Measurements from ENCODE around the gene VIPR2. TPM values are rescaled to one million over a fixed set of nuclear protein-coding genes. Genes with fewer than 3 reads are reported as not detected.
"Not testable (repeated sequence)": the region's sequence is repeated elsewhere in the genome, so short reads cannot be mapped to it uniquely, and the experiment has no call there.

VIPR2 gene
- polyA plus RNA-seq, 3 donors = 2.1 to 3.4 (median 2.5) TPM

GRCh38 chr7:159012353-159013069 is 132.2 kb downstream of the VIPR2 start:
- DNase-seq = no peak

DNA sequence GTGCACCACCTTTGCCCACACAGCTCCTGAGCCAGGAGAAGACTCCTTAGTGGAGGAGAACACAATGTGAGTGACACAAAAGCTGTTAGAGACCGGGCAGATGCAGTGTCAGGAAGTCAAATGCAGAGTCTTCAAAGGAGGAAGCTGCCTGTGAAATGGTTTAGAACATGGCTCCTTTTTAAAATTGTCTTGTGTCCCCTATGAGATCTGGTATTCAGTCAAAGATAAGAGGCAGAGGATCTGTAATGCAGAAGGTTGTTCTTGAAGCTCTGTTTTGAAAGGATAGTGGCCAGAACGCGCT is 133.0 kb downstream of the VIPR2 start:
- DNase-seq = no peak

DNA sequence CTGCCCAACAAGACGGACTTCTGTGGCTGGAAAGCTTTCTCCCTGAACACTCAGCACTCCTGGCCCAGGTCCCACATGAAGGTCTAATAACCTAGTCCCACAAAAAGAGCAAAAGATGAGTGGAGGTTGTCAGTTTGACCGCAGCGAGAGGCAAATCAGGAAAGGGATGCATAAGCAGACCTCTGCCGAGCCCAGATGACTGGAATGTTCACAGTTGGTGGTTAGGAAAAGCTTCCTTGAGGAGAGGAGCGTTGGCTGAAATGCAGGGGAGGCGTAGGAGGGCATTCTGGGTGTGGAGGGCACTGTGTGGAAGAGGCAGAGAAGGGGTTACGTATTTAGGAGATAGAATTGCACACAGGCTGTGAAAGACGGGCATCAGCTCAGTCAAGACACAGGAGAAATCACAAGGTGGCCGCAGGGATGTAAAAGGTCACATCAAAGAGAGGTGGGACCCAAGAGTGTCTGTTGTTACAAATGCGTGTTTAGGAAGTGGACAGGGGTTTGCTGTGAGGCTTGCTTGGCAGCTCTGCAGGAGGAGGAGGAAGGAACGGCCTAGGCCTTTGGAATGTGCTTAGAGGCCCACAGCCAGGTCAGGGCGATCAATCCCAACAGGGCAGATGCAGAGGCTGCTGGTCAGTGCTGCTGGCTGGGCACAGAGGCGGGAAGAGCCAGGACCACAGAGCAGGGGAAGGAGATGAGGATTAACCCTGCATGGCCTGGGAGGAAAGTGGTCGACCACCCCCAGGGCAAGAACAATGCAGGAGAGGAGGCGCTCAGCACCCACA is 133.5 kb downstream of the VIPR2 start:
- DNase-seq = no peak

DNA sequence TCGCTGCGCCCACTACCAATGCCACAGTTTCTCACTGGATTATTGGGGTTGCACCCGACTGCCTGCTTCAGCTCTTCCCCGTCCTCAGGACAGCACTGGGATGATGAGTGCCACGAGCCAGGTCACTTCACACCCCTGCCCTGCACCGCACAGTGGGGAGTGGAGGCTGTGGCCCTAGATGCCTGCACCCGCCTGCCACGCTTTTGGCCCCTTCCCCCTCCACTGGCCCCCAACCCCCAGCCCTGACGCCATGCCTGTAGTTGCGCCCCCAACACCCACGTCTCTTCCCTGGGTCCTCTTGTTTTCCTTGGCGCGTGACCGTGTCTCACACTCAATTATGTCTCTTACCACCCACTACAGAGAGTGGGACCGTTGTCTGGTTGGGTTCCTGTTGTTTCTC is 134.3 kb downstream of the VIPR2 start:
- no peak for DNase-seq

DNA sequence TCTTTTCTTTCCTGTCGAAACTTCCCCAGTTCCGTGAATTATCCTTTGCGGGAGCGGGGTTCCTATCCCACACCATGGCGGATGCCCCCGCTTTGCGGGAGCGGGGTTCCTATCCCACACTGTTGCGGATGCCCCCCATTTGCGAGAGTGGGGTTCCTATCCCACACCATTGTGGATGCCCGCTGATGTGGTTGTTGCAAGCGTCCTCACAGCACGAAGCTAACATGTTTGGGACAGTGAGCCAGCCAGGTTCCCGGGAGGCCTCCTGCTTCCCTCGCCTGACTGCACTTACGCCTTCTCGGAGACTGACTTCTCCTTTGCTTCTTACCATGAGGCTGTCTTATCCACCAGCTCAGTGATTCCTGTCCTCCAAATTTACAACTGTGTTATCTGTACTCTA is 134.7 kb downstream of the VIPR2 start:
- no peak for DNase-seq

DNA sequence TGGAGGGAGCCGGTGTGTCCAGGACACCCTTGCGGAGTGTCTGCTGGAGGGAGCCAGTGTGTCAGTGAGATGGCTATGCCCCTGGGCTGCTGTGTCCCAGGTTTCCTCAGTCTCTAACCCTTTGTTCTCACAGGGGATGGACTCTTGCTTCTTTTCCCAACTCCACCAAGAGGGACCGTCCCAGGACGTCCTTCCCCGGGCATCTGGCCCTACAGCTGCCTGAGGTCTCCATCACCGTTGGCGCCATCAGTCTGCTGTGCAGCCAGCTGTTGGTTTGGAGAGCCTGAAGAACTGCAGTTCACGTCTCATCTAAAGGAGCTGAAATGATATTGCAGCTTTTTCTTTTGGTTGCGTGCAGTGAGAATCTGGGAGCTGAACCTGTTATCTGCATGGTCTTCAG is 136.2 kb downstream of the VIPR2 start:
- no peak for DNase-seq

DNA sequence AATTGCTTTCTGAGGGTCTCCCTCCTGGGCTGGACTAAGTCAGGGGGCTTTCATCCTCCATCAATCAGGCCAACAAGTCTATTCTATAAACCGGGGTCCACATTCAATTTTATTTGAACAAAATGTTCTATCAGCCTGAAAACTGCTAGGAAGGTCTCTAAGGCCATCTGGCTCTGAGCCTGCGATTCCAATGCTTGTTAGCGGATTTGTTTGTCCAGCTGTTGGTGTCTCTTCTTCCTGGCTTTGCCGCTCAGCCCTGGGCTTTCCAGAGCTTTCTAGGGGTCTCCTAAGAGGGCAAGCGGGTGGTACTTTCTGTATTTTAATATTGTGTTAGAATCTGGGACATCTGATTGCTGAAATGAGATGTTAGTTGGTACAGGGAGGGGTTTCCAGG is 136.7 kb downstream of the VIPR2 start:
- DNase-seq = no peak

GRCh38 chr7:159007364-159007995 is 137.2 kb downstream of the VIPR2 start:
- no peak for DNase-seq

GRCh38 chr7:159006610-159007130 is 138.0 kb downstream of the VIPR2 start:
- DNase-seq = no peak

GRCh38 chr7:159006022-159006609 is 138.6 kb downstream of the VIPR2 start:
- not testable (repeated sequence) for DNase-seq

GRCh38 chr7:159005618-159006017 is 139.0 kb downstream of the VIPR2 start:
- no peak for DNase-seq

- DNase-seq = no peak
These were observed 140.3 kb downstream of the VIPR2 start for GRCh38 chr7:159004411-159004810.

GRCh38 chr7:159001811-159002210 is 142.9 kb downstream of the VIPR2 start:
- no peak for DNase-seq

- no peak for DNase-seq
These were observed 143.7 kb downstream of the VIPR2 start for GRCh38 chr7:159000859-159001435.

- no peak for DNase-seq
These were observed 144.6 kb downstream of the VIPR2 start for GRCh38 chr7:159000070-159000469.

DNA sequence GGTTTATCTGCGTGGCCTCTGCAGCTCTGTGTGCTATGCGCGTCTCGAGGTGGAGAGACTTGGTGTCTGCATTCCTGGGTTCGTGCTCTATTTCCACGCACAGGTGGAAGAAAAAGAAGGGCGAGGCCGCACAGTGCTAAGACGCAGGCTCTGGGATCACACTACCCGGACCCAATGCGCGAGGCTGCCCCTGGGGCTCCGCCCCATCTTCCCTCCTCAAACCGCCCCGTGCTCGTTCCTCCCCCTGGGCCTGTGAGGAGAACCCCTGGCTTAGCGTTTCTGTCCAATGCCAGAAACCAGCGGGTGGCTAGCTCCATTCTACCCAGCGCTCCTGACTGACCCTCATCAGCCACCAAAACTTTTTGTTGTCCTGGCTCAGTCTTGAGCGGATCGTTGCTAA is 145.2 kb downstream of the VIPR2 start:
- no peak for DNase-seq

DNA sequence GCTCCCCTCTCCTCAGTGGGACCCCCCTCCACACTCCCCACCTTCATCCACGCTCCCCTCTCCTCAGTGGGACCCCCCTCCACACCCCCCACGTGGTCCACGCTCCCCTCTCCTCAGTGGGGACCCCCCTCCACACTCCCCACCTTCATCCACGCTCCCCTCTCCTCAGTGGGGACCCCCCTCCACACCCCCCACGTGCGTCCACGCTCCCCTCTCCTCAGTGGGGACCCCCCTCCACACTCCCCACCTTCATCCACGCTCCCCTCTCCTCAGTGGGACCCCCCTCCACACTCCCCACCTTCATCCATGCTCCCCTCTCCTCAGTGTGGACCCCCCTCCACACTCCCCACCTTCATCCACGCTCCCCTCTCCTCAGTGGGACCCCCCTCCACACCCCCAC is 146.4 kb downstream of the VIPR2 start:
- not testable (repeated sequence) for DNase-seq

- DNase-seq = no peak
These were observed 147.2 kb downstream of the VIPR2 start for GRCh38 chr7:158997471-158997870.

DNA sequence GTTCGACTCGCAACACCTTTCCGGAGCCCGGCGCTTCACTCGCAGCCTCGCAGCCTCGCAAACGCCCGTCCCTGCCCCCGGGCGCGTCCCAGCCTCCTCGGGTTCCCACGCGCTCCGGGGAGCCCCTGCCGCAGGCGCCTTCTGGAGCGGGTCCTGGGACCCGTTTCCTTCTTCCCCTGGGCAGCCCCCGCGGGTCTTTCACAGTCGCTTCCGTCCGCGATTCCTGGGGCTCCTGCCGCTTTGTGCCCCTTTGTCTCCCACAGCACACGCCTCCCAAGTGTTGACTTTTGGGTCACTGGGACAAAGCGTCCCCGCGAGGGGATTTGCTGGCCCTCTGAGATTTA is 147.6 kb downstream of the VIPR2 start:
- no peak for DNase-seq

DNA sequence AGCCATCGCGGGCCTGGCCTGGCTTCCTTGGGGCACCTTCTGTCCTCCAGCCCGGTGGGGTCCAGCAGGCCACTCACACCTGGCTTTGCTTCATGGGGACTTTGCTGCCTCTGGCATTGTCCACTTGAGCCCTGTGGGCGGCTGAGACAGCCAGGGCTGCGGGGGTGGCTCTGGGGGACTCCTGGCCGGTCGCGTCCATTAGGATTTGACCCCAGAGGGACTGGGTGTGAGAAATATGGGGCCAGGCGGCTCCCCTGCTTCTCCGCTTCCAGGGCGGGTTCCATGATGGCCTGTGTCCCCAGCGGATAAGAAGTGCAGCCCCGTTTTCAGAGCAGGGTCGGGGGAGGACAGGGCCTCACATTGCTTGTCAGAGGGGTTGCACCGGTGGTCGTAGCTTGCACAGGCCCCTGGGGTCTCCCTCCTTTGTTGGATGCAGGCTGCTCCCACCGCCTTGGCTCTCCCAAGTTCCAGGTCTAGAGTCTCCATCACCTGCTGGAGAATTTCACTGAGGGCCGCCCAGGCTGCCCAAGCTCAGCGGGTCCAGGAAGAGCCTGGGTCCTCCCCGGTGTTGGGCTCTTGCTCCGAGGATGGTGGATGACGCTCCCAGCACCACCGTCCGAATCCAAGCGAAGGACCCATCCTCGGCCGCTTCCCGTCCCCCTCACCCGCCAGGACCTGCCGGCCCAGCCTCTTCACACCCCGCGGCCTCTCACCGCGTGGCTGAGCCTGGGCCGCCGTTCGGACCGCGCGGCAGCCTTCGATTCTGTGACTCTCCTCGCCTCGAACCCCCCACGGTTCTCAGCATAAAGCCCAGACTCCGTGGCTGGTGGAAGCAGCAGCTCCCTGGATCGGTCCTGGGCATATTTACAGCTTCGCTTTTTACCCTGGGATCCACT is 148.2 kb downstream of the VIPR2 start:
- no peak for DNase-seq

DNA sequence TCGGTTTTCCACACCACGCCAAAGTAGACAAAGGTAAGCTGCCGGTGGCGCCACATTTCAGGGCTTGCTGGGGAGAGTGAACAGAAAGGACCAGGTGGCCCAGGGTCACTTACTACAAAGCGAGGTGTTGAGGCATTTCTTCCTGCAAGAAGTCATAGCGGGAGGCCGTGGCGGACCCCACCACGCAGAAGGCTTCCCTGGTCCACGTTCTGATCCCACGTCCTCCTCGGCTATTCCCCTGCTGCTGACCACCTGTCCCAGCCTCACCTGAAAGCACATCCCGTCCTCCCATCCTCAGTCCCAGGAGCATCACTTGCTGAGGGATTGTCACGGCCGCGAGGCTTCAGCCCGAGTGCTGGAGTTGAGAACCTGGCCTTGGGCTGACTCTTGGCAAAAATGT is 149.2 kb downstream of the VIPR2 start:
- no peak for DNase-seq
